HG03045 (cell line): ENCODE measurements around the gene ATP7B.
A peak's percentile ranks its signal among the peaks of the same experiment; 100 is the strongest.
"Not testable (repeated sequence)": the region's sequence is repeated elsewhere in the genome, so short reads cannot be mapped to it uniquely, and the experiment has no call there.

Experiments used
- ATAC-seq: cut with Tn5 transposase; IDR thresholded peaks from one replicate; pipeline ENCODE4 v1.9.1; 2021; ENCODE audit warnings: mild to moderate bottlenecking, moderate library complexity; ENCODE audit not compliant: unreplicated experiment

ATP7B gene

DNA sequence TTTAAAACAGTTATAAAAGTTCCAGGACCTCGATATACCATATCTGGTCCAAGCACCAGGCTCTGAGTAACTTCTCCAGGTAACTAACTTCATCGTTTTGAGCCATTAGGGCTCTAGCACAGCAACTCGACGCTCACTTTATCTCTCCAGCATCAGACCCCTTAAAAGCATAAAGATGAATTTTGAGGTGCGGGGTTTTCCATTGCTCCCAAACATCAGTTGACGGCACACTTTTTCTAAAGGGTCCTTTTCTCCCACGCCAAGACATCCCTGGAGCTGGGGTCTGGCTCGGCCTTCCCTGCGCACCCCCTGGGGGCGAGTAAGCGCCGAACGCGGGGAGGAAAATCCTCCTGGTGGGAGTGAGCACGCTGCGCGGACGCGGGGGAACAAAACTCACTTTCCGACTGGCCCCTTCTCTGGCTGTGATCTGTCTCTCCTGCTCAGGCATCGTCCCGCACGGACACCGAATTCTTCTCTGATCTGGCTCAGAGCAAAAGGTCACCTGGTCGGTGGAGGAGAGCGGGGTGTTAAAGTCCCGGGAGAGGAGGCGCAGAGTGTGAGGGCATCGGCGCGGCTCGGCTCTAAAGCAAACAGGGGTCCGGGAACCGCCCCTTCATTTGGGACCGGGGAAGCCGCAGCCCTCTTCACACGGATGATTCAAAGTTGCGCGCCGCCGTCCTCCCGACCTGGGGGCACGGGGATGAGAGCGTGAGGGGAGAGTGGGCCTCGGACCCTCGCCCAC lies at the start of gene ATP7B:
Gene ATP7B, minus strand, starts transcription at position 561 of the 742 bp plus-strand sequence. Its CDS starts 113 bp downstream, at position 448.
- ATAC-seq: peak; percentile 12

DNA sequence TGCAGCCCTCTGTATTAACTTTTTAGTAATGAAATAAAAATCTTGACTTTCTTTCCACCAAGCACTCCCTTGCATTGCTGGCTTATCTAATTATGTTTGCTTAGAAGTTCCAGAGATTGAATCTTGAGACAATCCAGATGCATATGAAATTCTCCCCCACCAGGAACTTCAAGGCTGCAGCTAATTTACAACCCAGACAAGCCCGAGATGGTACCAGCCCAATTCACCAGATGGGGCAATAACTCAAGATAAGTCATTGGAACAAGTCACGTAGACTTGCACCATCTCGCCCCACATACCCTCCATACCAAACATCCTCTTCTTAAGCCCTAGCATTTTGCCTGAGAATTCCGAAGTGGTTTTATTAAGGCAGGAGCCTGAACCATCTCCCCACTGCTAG lies 42.2 kb upstream of the ATP7B start:
- no peak for ATAC-seq

- ATAC-seq: no peak
These were observed 40.1 kb upstream of the ATP7B start for GRCh38 chr13:52051400-52051799.

DNA sequence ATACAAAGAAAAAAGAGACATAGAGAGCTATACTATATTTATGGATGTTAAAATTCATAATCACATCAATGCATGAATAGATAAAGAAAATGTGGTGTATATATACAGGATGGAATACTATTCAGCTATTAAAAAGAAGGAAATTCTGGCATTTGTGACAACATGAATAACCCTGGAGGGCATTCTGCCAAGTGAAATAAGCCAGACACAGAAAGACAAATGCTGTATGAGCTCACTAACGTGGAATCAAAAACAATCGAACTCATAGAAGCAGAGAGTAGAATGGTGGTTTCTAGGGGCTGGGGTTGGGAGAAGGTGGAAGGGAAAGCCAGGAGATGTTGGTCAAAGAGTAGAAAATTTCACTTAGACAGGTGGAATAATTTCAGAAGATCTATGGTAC lies 37.3 kb upstream of the ATP7B start:
- ATAC-seq: no peak

GRCh38 chr13:52047463-52047862 lies 36.2 kb upstream of the ATP7B start:
- no peak for ATAC-seq

DNA sequence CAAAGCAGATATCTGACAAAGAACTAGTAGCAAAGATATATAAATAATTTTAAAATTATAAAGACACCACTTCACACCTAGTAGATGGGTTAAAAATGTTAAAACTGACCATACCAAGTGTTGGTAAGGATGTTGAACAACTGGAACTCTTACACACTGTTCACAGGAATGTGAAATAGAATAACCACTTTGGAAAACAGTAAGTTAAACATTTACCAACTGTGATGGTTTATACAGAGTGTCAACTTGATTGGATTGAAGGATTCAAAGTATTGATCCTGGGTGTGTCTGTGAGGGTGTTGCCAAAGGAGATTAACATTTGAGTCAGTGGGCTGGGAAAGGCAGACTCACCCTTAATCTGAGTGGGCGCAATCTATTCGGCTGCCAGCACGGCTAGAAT lies 32.4 kb upstream of the ATP7B start:
- no peak for ATAC-seq

DNA sequence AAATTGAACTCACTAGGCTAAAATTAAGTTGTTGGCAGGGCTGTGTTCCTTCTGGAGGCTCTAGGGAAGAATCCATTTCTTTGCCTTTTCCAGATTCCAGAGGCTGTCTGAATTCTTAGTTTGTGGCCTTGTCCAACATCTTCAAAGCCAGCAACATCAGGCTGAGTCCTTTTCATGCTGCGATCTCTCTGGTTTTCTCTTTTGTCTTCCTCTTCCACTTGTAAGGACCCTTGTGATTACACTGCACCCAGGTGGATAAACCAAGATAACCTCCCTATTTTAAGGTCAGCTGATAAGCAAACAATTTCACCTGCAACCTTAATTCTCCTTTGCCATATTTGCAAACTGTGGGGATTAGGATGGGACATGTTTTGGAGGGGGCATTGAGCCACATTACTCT lies 24.8 kb upstream of the ATP7B start:
- ATAC-seq: no peak

DNA sequence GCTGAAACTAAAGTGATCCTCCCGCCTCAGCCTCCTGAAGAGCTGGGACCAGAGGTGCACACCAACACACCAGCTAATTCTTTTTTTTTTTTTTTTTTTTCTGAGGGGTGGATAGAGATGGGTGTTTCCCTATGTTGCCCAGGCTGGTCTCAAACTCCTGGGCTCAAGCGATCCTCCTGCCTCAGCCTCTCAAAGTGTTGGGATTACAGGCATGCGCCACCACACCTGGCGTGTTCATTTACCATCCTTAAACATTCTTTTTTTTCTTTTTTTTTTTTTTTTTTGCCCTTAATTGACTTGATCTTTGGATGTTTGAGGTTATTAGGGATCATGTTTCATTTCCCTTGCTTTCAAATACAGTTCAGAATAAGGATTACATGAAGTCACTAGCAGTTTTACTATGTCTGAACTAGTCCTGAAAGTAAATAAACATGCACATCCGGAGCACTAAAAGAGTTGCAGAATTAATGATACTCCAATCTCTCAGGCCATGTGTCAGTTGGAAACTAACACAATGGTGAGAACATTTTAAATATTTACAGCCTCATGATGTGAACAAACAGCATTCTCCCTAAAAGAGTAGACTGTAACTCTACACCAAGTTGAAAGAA lies 23.5 kb upstream of the ATP7B start:
- no peak for ATAC-seq

- ATAC-seq: no peak
These were observed 21.8 kb upstream of the ATP7B start for GRCh38 chr13:52033039-52033438.

GRCh38 chr13:52030401-52030800 lies 19.2 kb upstream of the ATP7B start:
- ATAC-seq: not testable (repeated sequence)

GRCh38 chr13:52029569-52029968 lies 18.3 kb upstream of the ATP7B start:
- ATAC-seq: no peak

GRCh38 chr13:52027832-52028231 lies 16.6 kb upstream of the ATP7B start:
- ATAC-seq: no peak

DNA sequence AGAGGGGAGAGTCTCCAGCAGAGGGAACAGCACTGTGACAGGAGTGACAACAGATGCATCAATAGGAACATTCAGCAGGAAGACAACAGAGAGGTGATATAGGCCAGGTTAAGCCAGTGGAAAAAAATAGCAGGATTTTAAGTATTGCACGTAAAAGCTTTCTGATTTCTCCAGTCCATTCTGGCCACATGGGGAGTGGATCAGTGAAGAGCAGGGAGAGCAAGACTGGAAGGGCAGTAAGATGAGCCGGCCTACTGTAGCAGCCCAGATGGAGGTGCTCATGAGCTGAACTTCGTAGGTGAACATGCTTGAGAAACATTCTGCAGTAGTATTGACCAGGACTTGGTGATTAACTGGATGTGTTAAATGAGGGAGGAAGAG lies 15.0 kb upstream of the ATP7B start:
- ATAC-seq: no peak

- no peak for ATAC-seq
These were observed 14.4 kb upstream of the ATP7B start for GRCh38 chr13:52025475-52026245.

- ATAC-seq: no peak
These were observed 13.2 kb upstream of the ATP7B start, which contains the start of gene UTP14C for GRCh38 chr13:52024481-52024880. Gene UTP14C (plus strand): TSS chr13:52024691. CDS start chr13:52028805, 4,114 bp downstream.

DNA sequence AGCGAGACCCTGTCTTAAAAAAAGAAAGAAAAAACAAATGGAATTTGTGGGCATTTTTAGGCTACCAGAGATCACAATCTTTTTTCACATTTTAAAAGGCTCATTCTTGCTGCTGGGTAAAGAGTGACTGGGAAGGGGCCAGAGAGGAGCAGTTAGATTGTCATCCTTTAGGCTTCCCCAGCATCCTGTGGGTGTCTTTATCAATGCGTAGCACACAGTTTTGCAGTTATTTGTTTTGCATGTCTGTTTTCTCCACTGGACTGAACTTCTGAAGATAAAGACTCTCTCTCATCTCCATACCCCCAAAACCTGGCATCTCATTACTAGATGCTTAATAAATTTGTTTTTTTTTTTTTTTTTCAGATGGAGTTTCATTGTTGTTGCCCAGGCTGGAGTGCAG lies 11.1 kb upstream of the ATP7B start:
- no peak for ATAC-seq

- ATAC-seq: no peak
These were observed 8.9 kb upstream of the ATP7B start for GRCh38 chr13:52020191-52020590.

DNA sequence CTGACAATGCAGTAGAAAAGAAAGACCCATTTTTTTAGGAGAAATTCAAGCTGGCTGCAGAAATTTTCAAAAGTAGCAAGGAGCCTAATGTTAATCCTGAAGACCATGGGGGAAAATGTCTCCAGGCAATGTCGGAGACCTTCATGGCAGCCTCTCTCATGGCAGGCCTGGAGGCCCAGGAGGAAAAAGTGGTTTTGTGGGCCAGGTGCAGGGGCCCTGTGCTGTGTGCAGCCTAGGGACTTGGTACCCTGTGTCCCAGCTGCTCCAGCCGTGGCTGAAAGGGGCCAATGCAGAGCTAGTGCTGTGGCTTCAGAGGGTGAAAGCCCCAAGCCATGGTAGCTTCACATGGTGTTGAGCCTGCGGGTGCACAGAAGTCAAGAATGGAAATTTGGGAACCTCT lies 5.0 kb upstream of the ATP7B start:
- ATAC-seq: no peak

DNA sequence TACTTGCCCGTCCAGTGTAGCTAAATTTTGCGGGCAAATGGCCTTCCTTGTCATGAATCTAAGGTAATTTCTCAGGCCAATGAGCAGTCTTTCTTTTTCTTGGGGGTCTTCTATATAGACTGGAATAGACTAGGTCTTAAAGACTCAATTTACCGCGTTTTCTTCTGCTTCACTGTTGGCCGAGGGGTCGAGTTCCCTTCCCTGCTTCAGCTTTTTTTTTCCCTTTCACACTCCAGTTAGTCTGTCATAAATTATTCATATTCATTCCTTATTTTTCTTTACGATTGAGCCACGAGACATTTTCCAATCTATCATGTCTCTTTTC lies 1.2 kb upstream of the ATP7B start:
- no peak for ATAC-seq

DNA sequence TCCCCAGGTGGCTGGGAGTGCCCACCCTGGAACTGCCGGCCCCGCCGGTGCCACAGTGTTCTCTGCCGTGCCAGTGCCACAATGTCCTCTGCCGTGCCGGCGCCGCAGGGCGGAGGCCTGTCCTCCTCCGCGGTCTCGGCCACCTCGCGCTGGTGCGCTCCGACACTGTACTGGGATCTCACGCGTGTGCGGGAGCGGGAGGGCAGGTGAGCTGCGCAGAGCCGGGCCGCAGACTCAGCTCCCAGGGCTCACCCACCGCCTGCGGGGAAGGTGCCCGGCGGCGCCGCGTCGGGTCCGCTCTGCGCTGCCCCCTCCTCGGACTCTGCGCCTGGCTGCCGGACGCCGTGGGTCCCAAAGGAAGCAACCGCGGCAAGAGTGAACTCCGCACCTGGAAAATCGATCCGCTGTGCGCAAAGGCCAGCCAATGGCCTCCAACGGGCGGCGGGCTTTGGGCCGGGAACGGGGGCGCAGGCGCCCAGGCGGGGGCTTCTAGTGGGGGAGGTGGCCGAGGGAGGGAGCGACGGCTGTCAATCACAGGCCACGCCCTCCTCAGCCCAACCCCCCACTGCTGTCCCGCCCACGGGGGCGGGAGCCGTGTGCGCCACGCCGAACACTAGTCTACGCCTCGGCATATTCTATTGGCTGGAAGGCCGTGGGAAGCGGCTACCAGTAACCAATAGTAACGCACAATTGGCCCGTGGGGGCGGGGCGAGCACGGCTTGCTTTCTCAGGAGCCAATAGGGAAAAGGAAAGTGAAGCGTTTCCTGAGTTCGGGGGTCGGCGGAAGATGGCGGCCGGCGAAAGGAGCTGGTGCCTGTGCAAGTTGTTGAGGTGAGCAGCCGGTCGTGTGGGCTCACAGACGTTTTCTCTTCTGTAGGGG lies 622 bp upstream of the ATP7B start, which contains the start of gene ALG11:
Gene ALG11, plus strand, starts transcription at position 767 of the 880 bp plus-strand sequence. Its CDS starts 21 bp downstream, at position 788.
- peak; percentile 100 for ATAC-seq

GRCh38 chr13:52009946-52010345 lies 1.3 kb downstream of the ATP7B start:
- ATAC-seq: no peak
